Measurements from ENCODE around the gene SDK1.
"Not testable (repeated sequence)": the region's sequence is repeated elsewhere in the genome, so short reads cannot be mapped to it uniquely, and the experiment has no call there.

SDK1 gene

GRCh38 chr7:3942816-3943745, 642.0 kb downstream of the SDK1 start:
- in situ Hi-C loops (cut with HindIII; ENCODE audit: low sequenced_read_pairs), result loop anchor here (25.0 kb wide), 1 partner anchor 94 kb away; no protein-coding TSS in a partner anchor

DNA sequence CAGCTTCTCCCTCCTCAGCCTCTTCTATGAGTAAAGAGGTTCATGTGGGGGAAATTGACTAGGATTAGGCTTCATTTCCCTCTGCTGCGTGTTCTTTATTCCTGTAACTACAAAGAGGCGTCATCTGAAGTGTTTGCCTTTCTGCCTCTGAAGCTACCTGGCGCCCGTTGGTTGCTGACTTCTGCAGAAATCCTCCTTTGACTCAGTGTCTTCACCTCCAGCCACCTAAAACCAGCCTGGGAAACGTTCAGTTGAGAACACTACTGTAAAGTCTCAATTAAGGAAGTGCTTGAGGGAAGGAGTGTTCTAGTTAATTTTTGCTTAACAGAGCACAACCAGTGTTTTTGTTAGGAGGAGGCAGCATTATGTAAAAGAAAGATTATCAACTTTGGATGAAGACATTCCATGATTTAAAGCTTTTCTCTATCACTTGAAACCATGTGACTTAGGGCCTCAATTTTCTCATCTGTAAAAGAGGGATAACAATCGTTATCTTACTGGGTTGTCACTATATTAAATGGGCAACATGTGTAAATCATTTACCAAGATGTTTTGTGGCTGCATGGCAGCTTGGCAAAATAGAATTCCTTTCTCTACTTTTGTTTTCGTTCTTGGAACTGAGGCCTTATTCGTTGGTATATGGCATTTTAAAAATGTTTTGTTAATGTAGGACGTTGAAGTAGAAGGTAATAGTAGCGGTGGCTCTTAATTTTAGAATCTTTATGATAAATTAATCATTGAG, 642.9 kb downstream of the SDK1 start:
- in situ Hi-C loops (cut with HindIII; ENCODE audit: low sequenced_read_pairs), result loop anchor here (25.0 kb wide), 1 partner anchor 93 kb away; no protein-coding TSS in a partner anchor

DNA sequence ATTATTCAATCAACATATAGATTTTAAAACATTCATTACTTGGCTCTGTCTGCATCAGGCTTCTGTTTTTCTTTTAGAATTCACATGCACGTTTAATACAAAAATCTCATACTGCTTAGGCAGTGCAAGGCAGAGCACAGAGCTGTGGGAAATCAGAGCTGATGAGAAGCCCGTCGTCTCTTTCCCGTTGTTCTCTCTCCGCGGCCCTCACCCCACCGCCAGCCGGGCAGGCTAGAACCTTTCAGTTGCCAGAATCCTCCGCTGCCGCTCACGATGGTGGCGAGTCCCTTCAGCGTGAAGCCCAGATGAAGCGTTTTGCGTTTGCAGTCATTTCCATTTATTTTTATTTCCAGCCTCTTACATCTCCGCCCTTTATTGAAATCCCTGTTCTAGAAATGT, 648.2 kb downstream of the SDK1 start:
- in situ Hi-C loops (cut with HindIII; ENCODE audit: low sequenced_read_pairs), result loop anchor here (25.0 kb wide), 1 partner anchor 88 kb away; no protein-coding TSS in a partner anchor

DNA sequence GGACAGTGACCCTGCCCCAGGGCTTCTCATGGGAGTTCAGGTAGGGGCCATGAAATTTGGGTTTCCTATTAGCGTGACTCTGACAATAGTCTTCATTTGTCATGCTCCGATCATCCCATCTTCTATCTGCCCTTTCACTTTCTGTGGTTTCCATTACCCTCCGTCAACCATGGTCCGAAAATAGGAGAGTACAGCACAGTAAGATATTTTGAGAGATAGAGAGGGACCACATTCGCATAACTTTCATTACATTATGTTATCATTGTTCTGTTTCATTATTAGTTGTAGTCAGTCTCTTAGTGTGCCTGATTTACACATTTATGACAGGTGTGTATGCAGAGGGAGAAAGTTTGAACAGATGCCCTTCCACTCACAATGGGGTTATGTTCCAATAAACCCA, 649.2 kb downstream of the SDK1 start:
- in situ Hi-C loops (cut with HindIII; ENCODE audit: low sequenced_read_pairs), result no loop called here

DNA sequence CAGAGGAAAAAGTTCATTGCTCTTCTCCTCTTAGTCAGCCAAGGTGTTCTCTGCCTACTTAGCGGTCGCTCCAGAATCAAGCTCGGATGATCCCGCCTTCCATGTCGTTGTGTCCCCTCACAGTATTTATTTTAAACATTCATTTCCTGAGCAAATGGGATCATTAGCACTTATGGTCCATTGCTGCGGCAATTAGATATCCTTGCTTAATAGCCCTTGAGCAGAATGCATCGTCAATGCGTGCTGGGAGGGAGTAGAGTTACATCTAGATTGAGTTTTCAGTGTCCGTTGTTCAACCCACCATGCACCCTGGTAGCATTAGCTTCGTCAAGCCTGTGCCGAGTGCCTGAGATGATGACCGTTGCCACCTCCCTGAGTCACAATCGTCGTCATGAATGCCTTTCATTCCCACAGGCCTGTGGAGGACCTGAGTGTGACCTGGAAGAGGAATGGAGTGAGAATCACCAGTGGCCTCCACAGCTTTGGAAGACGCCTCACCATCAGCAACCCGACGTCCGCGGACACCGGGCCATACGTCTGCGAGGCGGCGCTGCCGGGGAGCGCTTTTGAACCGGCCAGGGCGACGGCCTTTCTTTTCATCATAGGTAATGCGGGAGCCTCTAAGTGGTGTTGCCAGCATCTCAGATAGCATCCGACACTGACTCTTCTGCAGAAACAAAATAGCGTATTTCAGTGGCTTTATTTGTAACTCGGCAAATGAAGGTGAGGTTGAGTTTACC, 650.4 kb downstream of the SDK1 start:
- in situ Hi-C loops (cut with HindIII; ENCODE audit: low sequenced_read_pairs), result no loop called here

DNA sequence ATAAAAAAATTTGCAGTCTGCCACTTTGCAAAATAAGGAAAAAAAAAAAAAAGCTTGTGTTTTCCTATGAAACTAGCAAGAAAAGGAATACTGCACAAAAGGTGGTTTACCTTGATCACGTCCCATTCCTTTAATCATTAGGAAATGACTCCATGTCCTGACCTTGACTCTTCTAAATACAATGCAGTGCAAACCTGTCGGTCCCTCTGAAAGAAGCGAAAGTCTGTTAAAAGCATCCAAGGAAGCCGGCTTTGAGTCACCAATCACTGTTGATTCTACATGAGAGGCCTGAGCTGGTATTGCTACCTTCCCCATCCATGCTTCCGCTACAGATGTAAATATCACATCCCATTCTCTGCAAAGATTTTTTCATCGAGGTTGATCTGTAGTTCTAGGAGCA, 652.1 kb downstream of the SDK1 start:
- in situ Hi-C loops (cut with HindIII; ENCODE audit: low sequenced_read_pairs), result no loop called here

GRCh38 chr7:3953946-3954345, 652.9 kb downstream of the SDK1 start:
- in situ Hi-C loops (cut with HindIII; ENCODE audit: low sequenced_read_pairs), result no loop called here

DNA sequence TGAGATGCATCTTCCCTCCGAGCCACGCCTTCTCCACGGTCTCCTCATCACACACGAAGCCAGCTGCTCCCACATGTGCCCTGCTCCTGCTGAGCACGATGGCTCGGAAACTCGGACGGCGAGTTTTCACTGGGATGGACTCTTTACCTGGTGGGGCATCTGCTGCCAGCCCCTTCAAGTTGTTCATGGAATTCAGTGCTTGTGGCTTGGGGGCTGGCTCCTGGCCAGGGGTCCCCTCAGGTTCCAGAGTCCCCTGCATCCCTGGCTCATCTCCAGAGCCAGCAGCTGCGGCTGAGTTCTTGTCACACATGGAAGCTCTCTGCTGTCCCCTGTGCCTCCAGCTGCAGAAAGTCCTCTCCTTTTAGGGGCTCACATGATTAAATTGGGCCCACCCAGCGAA, 654.0 kb downstream of the SDK1 start:
- in situ Hi-C loops (cut with HindIII; ENCODE audit: low sequenced_read_pairs), result no loop called here

GRCh38 chr7:3955751-3956696, 655.0 kb downstream of the SDK1 start:
- in situ Hi-C loops (cut with HindIII; ENCODE audit: low sequenced_read_pairs), result no loop called here

GRCh38 chr7:3956949-3957348, 655.9 kb downstream of the SDK1 start:
- in situ Hi-C loops (cut with HindIII; ENCODE audit: low sequenced_read_pairs), result no loop called here

GRCh38 chr7:3957472-3958108, 656.5 kb downstream of the SDK1 start:
- in situ Hi-C loops (cut with HindIII; ENCODE audit: low sequenced_read_pairs), result no loop called here

- in situ Hi-C loops (cut with HindIII; ENCODE audit: low sequenced_read_pairs), result no loop called here
Measured at GRCh38 chr7:3958109-3958483, 657.0 kb downstream of the SDK1 start.

DNA sequence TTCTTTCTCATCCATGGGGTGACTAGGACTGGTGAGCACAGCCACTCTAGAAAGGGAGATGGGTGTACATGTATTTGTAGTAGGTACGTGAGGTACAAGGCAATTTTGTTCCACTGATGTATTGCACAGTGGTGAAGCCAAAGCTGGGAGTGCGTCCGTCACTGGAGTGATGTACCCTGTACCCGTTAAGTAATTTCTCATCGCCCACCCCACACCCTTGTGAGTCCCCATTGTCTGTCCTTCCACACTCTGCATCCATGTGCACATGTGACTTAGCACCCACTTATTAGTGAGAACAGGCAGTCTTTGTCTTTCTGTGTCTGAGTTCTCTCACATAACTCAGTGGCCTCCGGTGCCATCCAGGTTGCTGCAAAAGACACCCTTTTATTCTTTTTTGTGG, 658.3 kb downstream of the SDK1 start:
- in situ Hi-C loops (cut with HindIII; ENCODE audit: low sequenced_read_pairs), result no loop called here

DNA sequence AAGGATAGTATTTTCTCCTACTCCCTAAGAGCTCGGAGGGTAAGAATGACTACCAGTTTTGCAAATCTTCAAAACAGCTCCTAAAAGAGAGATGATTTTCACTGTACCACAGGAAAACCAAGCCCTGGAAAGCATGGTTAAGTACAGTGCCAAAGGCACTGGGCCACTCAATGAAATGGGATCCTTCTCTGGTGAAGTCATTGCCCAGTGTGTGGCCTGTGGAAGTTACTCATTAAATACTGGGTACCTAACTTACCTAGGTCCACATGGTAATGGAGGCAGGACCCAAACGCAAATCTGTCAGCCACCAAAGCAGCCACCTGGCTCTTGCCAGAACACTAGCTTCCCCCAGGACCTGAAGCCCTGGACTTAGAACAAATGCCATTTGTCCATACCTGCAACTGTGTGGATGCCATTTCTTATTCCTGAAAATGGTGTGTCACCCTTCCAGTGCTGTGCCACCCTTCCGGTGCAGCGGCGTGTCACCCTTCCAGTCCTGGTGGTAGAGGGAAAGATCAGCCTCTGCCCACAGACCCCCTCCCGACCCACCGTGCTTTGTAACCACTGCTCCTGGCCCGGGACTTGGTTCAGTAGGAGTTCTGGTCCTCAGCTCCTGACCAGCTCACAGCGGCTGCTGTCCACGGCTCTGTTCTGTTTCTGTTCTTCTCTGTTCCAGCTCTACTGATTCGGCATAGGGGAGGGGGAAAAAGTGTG, 659.2 kb downstream of the SDK1 start:
- in situ Hi-C loops (cut with HindIII; ENCODE audit: low sequenced_read_pairs), result no loop called here

DNA sequence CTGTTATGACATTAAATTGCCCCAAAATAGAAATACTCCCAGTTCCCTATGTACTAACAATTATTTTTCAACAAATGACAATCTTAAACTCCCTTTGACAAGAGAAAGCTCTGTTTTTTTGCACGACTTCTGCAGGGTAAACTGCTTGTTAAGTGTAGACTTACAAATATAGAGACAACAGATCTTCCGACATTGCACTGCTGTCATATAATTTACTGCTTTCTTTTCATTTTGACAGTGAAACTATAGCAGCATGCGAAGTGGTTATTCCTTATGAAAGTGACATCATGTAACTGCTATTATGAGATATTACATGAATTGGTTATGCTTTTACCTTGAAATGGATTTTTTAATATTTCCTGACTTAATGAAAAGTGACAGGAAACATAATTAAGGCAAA, 659.9 kb downstream of the SDK1 start:
- in situ Hi-C loops (cut with HindIII; ENCODE audit: low sequenced_read_pairs), result no loop called here

DNA sequence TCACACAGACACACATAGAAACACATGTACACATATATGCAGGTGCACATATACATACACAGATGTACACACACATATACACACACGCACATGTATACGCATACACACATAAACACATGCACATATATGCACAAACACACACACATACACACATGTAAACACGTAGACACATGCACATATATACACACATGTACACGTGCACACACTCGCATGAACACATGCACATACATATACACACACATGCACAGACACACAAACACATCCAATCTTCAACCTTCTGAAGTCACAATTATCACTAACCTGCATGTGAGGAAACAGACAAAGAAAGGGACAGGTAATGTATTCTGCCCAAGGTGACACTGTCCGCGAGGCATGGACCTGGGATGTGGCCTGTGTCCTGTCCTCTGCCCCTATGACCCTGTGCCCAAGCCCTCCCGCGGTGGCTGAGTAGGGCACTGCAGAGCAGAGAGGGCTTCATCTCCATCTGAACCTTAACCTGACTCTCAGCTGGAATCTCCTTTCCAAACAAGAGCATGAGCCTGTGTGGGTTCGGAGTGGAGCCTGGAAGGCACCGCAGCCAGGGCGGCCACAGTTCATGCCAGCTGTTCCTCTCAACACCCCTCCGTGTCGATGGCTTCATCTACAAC, 660.9 kb downstream of the SDK1 start:
- in situ Hi-C loops (cut with HindIII; ENCODE audit: low sequenced_read_pairs), result no loop called here

GRCh38 chr7:3963768-3964167, 662.7 kb downstream of the SDK1 start:
- in situ Hi-C loops (cut with HindIII; ENCODE audit: low sequenced_read_pairs), result not testable (repeated sequence)

DNA sequence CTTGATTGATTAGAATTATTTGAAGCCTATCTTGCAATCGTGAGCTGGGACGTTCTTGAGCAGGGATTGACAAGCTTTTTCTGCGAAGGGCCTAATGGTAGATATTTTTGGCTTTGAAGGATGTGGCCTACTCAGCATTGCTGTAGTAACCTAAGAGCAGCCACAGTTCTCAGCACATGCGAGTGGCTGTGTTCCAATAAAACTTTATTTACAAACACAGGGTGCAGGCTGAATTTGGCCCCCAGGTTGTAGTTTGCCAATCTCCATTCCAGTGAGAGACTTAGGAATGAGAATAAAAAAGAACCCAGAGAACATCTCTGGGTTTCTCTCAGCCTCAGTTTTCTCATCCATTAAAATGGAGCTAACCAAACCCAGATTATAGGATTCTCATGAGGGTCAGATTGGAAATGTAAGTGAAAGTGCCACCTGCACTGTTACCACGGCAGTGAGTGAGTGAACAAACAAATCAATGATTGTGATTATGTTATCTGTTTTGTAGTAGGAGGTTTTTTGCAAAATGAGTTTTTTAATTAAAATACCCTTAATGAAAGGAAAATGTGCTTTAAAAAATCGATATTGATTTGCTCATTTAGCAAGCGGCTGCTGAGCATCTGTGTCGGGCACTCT, 664.0 kb downstream of the SDK1 start:
- in situ Hi-C loops (cut with HindIII; ENCODE audit: low sequenced_read_pairs), result no loop called here

Measured in DLD1 (cell line).